Activated CD8-positive, alpha-beta memory T cell treated with anti-CD3 and anti-CD28 coated beads for 36 hours (primary cell): ENCODE measurements around the gene MTCH2. TPM values are rescaled to one million over a fixed set of nuclear protein-coding genes. Genes with fewer than 3 reads are reported as not detected.
"Not testable (repeated sequence)": the region's sequence is repeated elsewhere in the genome, so short reads cannot be mapped to it uniquely, and the experiment has no call there.

Source experiments
- CTCF ChIA-PET: fragments of 350-600 bp; sonication (Branson Sonifier 250); formaldehyde crosslinking; loops from one replicate; lab custom pipeline; 2021; ENCODE audit warnings: antibody characterized with exemption; lab: Charles Lee
- POLR2A ChIA-PET: fragments of 350-600 bp; sonication (Branson Sonifier 250); formaldehyde crosslinking; loops from one replicate; lab custom pipeline; 2021; ENCODE audit warnings: antibody characterized with exemption; lab: Charles Lee
- total RNA-seq, 2 experiments: library from RNA; stranded (reverse); gene quantifications; one replicate each; pipeline ENCODE4 v1.2.3, GENCODE V29; 2021

MTCH2 gene
- total RNA-seq, 2 experiments from 2014 or later: 142 to 147 TPM

DNA sequence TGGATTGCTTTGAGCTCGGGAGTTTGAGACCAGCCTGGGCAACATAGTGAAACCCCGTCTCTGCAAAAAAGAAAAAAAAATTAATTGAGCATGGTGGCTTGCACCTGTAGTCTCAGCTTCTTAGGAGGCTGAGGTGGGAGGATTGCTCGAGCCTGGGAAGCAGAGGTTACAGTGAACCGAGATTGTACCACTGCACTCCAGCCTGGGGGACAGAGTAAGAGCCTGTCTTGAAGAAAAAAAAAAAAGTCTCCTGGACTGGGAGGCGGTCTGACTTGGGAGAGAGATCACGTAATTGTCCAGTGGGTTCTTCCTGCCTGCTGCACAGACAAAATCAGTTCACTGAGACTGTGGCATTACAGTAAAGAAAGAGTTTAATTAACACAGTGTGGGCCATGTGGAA, 3.1 kb upstream of the MTCH2 start:
- ChIA-PET CTCF (interaction anchor here (0.6 kb wide), 1 partner anchor 47 kb away, joined by 3 read pairs; no protein-coding TSS in a partner anchor), POLR2A (no interaction called here)

DNA sequence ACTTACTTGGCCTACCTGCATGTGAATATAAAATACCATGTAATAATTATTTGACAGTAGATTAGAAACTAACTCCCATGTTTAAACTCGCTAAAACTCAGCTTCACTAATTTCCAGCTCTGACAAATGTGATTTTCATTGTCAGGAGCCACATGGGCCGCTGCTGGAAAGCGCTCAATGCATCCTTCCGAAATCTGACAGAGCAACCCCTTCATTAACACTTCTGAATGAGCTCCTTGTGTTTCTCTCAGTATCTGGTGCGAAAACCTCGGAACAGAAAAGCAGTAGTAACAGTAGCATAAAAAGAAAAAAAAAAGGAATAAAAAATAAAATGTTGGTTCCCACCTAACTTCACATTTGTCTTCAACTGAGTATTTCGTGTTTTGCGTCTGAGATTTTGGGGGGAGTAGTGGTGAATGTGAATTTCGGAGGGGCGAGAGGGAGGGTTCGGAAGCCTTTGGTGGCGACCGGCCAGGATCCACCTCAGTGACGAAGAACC, 710 bp downstream of the MTCH2 start:
- CTCF ChIA-PET: no interaction called here
- POLR2A ChIA-PET: interaction anchor here (0.7 kb wide), 2 partner anchors 65 to 74 kb away, joined by 3 read pairs; partner anchors contain the start of gene AGBL2

DNA sequence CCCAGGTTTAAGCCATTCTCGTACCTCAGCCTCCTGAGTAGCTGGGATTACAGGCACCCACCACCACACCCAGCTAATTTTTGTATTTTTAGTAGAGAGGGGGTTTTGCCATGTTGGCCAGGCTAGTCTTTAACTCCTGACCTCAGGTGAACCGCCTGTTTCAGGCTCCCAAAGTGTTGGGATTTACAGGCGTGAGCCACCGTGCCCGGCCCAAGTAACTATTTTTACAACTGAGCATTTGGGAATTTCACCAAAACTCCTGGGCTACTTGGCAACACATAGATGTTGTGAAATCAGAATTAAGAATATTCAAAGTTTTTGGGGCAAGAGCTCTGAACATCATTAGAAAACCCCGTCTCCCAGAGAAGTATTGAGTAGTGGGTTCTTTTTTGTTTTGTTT, 1.9 kb downstream of the MTCH2 start:
- ChIA-PET POLR2A (interaction anchor here (0.6 to 0.7 kb wide), 3 partner anchors 74 to 207 kb away, joined by 3 to 5 read pairs (median 3); partner anchors contain the start of gene NUP160), CTCF (interaction anchor here (1.1 kb wide), 1 partner anchor 74 kb away, joined by 3 read pairs; no protein-coding TSS in a partner anchor)

DNA sequence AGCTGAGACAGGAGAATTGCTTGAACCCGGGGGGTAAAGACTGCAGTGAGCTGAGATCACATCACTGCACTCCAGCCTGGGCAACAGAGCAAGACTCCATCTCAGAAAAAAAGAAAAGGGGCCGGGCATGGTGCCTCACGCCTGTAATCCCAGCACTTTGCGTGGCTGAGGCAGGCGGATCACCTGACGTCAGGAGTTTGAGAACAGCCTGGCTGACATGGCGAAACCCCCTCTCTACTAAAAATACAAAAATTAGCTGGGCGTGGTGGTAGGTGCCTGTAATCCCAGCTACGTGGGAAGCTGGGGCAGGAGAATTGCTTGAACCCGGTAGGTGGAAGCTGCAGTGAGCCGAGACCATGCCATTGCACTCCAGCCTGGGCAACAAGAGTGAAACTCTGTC, 6.0 kb downstream of the MTCH2 start:
- CTCF ChIA-PET: not testable (repeated sequence)
- POLR2A ChIA-PET: interaction anchor here (0.6 kb wide), 1 partner anchor 114 kb away, joined by 10 read pairs; no protein-coding TSS in a partner anchor

DNA sequence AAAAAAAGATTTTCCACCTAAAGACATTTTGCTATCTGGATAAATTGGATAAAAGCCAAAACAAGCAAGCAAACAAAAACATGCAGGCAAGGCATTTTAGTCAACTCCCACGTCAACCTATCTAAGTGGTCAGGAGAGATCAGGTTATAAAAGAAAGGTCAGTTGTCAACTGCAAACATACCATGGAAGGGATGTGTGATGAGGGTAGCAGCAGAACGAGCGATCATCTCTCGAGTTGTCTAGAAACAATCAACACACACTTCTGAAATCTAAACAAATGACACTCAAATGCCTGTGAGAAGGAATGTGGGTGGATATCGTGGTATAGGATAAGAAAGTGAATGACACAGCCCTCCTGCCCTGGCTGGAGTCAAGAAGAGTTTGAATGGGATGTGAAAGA, 10.9 kb downstream of the MTCH2 start:
- ChIA-PET CTCF (no interaction called here), POLR2A (no interaction called here)

DNA sequence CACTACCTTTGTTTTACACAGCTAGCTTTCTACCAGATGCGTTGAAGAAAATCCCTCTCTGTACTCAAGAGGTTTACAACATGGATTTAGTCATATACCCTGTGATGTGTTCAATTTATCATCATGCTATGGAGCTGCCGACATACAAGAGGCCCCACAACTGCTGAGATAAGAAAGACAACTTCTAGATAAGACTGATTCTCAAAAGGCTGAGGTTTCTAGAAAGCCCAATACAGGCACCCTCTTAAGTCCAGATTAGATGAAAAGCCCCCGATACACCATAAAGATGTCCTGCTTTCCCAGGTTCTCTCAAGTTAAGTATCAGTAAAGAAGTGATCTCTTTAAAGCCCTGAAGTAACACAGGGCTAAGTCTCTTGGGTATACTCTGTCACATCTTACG, 14.3 kb downstream of the MTCH2 start:
- ChIA-PET CTCF (no interaction called here), POLR2A (no interaction called here)

DNA sequence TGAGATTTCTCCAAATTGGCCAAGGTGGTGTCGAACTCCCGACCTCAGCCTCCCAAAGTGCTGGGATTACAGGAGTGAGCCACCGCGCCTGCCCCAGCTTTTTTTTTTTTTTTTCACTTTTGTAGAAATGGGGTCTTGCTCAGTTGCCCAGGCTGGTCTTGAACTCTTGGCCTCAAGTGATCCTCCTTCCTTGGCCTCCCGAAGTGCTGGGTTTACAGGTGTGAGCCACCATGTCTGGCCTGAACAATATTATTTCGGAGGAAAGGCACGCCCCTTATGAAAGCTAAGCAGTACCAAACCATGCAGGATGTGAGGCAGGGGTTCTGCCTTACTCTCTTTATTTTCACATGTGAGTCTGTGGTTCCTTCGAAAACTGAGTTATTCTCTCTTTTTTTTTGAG, 16.1 kb downstream of the MTCH2 start:
- POLR2A ChIA-PET: no interaction called here

DNA sequence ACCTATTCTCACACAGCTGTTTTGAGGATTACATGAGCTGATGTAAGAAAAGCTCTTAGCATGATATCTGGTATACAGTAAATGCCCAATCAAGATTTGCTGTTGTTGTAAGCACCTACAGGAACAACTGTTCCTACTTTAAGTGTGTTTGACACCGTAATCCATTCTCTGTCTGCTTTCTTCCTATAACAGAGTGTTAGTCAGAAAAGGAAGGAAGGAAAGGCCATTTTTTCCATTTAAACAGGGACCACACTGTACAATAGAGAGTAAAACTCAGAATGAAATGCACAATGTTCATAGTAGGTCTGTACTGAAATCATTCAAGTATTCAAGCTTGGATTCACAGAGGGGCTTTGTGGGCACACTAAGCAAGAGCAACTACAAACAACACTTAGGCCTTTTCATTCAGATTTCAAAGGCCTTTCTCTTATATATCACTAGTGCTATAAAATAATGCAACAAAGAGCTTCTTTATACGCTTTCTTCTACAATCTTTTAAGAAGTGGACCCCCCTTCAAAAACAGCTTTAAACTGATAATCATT, 21.5 kb downstream of the MTCH2 start:
- ChIA-PET CTCF (no interaction called here), POLR2A (interaction anchor here (0.7 kb wide), 1 partner anchor 134 kb away, joined by 6 read pairs; no protein-coding TSS in a partner anchor)

More for the DNA sequence above, 16.1 kb downstream of the MTCH2 start:
- CTCF ChIA-PET: interaction anchor here (0.6 kb wide), 2 partner anchors 46 to 1383 kb away, joined by 3 to 4 read pairs; no protein-coding TSS in a partner anchor

DNA sequence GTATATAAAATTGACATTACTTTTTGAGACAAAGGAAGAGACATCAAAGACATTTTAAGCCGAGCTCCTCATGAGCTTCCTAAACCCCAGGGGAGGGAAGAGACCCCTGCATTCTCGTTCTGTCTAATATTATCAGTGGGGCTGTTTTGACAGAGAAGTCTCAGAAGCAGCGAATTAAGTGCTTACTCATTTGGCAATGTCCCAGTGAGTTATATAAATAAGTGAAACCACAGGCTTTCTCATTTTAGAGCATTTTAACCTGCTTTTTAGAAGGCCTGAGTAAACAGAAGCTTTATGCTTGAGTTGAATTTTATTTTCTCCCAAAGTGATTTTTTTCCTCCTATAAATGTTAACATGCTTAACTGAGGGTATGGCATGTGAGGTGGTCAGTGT, 24.9 kb downstream of the MTCH2 start:
- ChIA-PET POLR2A (interaction anchor here (0.6 kb wide), 1 partner anchor 69 kb away, joined by 5 read pairs; no protein-coding TSS in a partner anchor), CTCF (interaction anchor here (0.6 to 0.7 kb wide), 2 partner anchors 16 to 141 kb away, joined by 3 read pairs; no protein-coding TSS in a partner anchor)

DNA sequence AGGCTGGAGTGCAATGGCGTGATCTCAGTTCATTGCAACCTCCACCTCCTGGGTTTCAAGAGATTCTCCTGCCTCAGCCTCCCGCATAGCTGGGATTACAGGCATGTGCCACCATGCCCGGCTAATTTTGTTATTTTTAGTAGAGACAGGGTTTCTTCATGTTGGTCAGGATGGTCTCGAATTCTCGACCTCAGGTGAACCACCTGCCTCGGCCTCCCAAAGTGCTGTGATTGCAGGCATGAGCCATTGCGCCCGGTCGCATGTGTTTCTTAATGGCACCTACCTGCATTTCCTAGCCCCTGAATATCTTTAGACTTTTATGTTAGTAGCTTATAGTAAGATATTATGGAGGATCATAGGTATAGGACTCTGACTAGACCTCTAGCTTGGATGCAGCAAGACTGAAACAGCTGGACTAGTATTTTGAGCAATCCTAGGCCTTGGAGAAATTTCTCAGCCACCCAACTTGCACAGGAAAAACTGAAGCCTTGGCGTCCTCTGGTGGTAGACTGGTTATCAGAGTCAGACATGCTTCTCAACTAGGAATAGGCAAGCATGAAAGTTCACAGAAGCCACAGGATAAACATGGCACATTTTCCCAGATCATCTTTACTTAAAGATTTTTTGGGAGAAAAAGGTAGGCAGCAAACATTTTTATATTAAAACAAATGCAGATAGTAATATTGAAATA, 25.5 kb downstream of the MTCH2 start:
- POLR2A ChIA-PET: interaction anchor here (0.5 kb wide), 1 partner anchor 37 kb away, joined by 4 read pairs; no protein-coding TSS in a partner anchor
- CTCF ChIA-PET: interaction anchor here (0.6 to 0.7 kb wide), 3 partner anchors 17 to 311 kb away, joined by 3 read pairs; no protein-coding TSS in a partner anchor

DNA sequence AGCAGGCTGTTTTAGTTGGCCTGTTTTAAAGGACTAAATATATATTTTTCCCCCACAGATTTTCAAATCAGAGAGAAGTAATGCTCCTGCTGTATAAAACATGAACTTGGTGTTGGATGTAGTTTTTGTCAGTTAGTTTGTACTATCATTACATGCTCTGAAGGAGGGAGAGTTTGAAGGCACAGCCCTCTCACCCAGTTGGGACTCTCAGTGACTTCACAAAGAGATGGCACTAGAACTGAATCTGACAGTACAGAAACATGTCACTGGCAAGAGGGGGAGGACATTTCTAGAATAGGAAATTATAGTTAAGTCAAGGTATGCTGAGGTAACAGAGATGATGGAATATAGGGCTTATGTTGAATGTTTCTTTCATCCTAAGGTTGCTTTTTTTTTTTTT, 27.1 kb downstream of the MTCH2 start:
- ChIA-PET POLR2A (no interaction called here), CTCF (no interaction called here)

DNA sequence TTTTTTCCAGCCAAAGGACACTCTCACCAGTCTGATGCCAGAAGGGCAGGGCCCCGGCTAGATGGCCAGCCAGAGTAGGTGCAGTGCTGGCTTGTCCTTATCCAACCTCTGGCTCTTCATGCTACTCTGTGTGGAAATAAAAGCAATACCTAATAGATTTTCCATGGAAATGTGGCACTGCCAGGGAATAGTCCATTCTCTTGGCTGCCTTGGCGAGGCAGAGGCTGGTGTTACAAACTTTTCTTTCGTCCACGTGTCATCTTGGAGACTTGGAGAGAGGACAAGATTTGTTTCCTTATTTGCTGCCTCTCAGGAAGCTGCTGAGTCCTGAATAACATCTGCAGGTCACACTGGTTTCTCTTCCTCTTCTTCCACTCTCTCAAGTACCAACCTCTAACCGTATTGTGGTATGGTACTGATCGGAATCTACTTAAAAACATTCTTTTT, 31.0 kb downstream of the MTCH2 start:
- POLR2A ChIA-PET: no interaction called here
- CTCF ChIA-PET: interaction anchor here (0.6 to 1.8 kb wide), 2 partner anchors 238 to 242 kb away, joined by 3 to 4 read pairs; no protein-coding TSS in a partner anchor

DNA sequence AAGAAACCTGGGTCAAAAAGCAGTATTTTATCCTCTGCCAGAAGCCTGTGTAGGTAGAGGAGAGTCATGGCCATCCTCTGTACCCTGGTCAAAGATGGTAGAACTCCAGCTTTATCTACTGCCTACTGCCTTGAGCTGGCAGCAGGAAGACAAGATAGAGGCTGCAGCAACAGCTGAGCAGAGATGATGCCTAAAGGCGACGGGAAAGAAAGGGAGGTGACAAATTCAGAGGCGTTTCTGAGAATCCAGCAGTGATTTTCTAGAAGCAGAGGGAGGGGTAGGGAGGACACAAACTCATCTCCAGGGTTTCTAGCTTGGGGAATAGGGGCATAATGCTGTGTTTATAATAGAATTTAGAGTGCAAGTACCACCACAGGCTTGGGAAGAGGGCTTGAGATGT, 32.7 kb downstream of the MTCH2 start:
- CTCF ChIA-PET: interaction anchor here (1.8 kb wide), 1 partner anchor 236 kb away, joined by 4 read pairs; no protein-coding TSS in a partner anchor
- POLR2A ChIA-PET: no interaction called here

DNA sequence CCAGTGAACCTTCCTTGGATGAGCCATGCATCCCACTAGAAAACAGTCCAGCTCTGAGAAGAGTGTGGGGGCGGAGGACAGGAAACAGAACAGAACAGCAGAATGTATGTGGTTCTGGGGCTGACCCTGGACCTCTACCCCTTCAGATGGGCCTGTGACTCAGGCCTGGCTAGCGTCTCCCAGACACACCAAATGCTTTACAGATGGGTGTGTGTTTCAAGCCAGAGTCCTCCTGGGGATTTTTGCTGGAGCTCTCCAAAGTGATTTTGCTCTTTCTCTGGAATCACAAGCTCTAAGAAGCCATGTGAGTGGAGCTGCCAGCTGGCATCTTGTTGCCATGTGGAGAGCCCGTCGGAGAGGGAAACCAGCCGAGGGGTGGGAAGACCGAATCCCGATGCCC, 35.0 kb downstream of the MTCH2 start:
- POLR2A ChIA-PET: no interaction called here
- CTCF ChIA-PET: interaction anchor here (0.5 kb wide), 1 partner anchor 1439 kb away, joined by 5 read pairs; no protein-coding TSS in a partner anchor

DNA sequence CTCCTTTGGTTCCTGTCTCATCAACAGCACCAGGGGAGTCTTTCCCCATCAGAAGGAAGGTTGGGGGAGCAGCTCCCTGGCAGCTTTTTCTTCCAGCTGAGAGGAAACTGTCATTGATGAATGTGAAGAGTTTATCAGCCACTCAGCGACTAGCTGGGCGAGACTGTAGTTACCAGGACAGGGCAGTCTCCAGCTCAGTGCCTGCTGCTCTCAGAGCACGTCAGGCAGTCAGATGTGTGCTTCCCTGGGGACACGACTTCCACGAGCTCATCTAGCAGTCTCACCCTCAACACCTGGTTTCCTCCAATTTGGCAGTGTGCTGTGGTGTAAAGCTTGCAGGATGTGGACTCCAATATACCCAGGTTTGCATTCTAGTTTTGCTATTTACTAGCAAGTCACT, 35.6 kb downstream of the MTCH2 start:
- ChIA-PET CTCF (no interaction called here), POLR2A (no interaction called here)

DNA sequence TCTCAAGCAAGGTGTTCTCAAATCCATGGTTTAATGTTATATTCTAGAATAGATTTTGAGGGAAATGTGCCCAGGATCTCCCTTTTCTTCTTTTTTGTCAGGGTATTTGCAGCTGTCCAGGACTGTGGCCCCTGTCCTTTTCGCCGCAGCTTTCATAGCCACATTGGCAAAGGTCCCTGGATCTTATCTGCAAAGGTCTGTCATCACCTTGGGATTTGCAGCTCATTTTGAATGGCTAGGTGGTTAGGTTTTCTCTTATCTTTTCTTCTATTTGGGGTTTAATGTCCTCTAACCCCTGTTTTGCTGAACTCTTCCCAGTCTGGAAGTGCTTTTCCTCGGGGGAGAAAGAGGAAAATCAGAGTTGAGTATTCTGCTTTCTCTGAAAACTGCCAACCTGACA, 36.4 kb downstream of the MTCH2 start:
- POLR2A ChIA-PET: no interaction called here
- CTCF ChIA-PET: no interaction called here

DNA sequence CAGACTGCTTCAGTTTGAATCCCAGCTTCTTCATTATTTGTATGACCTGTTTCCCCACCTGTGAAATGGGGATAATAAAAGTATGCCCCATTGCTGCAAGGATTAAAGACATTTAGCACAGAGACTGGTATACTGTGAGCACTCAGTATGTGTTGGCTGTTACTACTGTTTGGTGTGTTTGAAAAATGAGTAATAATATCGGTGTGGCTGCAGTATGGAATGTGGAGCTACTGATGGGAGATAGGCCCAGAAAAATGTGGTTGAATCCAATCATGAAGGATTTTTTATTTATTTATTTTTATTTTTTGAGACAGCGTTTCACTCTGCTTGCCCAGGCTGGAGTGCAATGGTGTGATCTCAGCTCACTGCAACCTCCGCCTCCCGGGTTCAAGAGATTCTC, 39.1 kb downstream of the MTCH2 start:
- POLR2A ChIA-PET: no interaction called here
- CTCF ChIA-PET: no interaction called here

DNA sequence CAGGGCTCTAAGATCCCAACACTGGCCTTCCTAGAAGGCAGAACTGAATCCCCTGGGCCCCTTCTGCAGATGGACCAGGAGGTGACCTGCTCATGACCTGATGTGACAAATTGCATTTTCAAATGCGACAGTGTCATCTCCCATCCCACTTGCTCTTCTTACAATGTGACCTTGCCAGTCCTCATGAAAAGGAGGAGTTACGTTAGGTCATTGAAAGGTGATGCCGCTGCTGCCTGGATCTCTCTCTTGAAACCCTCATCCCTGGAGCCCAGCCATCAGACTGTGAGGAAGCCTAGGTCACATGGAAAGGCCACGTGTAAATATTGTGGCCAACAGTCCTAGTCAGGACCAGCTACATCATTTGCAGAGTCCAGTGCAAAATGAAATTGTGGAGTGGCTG, 42.5 kb downstream of the MTCH2 start:
- ChIA-PET POLR2A (no interaction called here), CTCF (no interaction called here)

DNA sequence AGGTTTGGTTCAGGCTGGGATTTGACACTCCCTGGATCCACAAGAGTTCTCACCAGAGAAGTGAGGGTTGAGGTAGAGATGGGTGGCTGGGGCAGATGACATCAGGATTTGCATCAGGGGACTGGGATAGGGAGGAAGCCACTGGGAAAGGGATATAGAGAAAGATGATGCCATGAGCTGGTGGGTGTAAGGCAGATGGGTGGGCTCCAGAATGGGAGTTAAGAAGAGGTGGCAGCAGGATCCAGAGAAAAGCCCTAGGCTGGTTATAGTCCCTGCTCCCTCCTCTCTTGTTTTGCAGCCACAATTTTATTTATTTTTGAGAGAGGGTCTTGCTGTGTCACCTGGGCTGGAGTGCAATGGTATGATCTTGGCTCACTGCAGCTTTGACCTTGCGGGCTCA, 46.4 kb downstream of the MTCH2 start:
- POLR2A ChIA-PET: no interaction called here
- CTCF ChIA-PET: no interaction called here

DNA sequence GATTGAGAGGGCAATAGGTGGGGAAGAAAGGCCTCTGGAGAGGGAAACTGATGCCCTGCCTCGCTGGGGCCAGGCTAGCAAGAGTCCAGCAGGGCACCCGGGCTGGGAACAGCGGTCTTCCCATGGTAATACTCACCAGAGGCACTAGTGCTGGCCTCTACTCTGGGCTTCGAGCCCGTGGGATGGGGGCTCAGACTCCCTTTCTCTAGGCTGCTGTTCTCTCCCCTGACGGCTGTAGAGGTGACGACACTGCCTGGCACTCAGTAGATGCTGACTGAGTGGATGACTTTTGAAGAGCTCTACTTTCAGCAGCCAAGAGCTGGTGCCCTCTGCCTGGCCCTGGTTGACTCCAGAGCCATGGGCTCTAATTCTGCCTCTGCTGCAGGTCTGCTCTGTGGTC, 47.3 kb downstream of the MTCH2 start:
- ChIA-PET POLR2A (no interaction called here), CTCF (interaction anchor here (0.6 kb wide), 1 partner anchor 28 kb away, joined by 4 read pairs; no protein-coding TSS in a partner anchor)
